H1 (cell line): ENCODE results near the gene ATP6V0D1. TPM values are rescaled to one million over a fixed set of nuclear protein-coding genes. Genes with fewer than 3 reads are reported as not detected.

Experiments used
- RAD21 ChIP-seq, 2 experiments: IDR thresholded peaks in 1 of 2; conservative IDR thresholded peaks in 1 of 2; 2 replicates each; pipeline ENCODE4 v1.6.1; 2011; ENCODE audit warnings: low read depth in 2 of 2, low read length in 2 of 2, improper control_type of control experiment in 1 of 2, inconsistent platforms in 1 of 2, mild to moderate bottlenecking in 1 of 2, moderate library complexity in 1 of 2
- polyA plus RNA-seq, 7 experiments: library from polyadenylated mRNA; depleted of rRNA in 3 of 7; stranded (reverse) in 5 of 7; unstranded in 2 of 7; fragments of >200 nt in 5 of 7; fragments of 200-250 nt in 2 of 7; gene quantifications; 1 replicate in 5 of 7; 2 replicates in 1 of 7; 4 replicates in 1 of 7; pipeline versions ENCODE4 v1.2.1 to v1.2.3, GENCODE V29; 2011 to 2013; ENCODE audit warnings: missing spikeins in 2 of 7, mixed read lengths in 2 of 7
- total RNA-seq: library from RNA; stranded (reverse); fragmentation: NEBNext Ultra II Directional; extraction: Animal tissue kit (Norgen Biotek cat#: 25700); gene quantifications from 2 replicates; pipeline ENCODE4 v1.2.1, GENCODE V29; 2021

ATP6V0D1 gene
- total and polyA plus RNA-seq, 2 of the 8 experiments (the other 6 are each of a cell fraction or from before 2014, with no cell fraction given): 47.3 to 134 TPM

DNA sequence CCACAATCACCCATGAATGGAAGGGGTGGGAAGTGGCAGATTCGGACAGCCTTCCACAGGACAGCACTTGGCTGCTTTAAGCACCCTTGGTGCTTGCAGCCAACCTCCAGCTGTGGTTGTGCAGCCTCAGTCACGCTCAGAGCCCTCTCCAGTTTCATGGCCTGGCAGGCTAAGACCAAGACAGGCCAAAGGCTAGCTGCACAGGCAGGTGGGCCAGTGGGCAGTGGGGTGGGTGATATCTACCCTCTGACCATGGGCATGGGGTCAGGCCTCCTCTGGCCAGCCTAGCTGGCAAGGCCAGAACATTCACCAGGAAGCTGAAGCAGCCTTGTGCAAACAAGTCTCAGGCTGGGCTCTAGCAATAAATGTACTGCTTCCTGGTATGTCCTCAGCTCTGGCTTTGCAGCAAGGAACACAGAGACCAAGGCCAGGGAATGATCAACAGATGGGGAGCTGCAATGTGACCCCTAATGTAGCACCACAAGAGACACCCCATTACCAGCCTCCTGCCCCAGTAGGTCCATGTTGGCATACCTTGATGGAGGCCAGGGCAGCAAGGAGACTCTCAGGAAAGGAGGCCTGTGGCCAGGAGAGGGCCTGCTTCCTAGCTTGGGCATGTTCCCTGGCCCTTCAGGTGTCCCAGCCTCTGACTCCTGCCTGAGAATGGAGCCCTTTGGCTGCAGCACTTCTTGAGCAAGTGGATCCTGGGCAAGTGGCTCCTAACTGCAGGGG is 29.1 kb downstream of the ATP6V0D1 start (continued):
- TF ChIP-seq RAD21 (IDR thresholded peaks at IDR 0.05 in 1 of 2, conservative IDR thresholded peaks at IDR 0.05 in 1 of 2; ENCODE audit: low read depth in 2 of 2, low read length in 2 of 2): no peak
- TF ChIP-seq, all 59 proteins: peak for 0
